Measurements from ENCODE around the gene GRPEL1.

Gene GRPEL1

DNA sequence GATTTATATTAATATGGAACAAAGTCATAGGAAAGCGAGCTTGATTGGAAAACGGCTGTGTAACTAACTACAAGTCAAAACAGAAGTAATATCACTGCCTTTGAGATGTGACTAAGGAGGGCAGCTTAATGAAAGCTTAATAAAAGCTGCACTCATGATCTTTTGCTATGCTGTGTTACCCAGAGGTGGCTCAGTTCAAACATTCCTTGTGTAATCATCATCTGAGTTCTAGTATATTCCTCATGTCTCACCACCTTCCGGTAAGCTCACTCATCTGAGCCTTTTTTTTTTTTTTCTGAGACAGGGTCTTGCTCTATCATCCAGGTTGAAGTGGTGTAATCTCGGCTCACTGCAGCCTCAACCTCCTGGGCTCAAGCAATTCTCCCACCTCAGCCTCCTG is 5.0 kb downstream of the GRPEL1 start:
- no peak for DNase-seq

DNA sequence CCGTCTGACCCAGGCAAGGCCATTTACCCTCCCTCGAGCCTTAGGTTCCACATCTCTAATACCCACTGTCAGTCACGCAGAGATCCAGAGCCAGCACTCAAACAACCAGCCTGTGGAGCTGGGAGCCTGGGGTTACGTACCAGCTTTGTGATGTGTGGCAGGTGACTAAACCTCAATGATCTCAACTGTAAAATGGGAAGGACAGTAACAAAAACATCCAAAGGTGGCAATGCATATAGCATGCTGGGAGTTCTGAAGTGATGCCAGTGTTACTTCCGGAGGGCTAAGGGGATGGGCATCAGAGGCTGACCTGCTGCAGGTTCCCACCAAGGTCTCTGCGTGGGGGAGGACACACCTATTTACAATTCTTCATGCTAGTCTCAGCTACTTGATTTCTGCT is 6.0 kb downstream of the GRPEL1 start:
- no peak for DNase-seq

DNA sequence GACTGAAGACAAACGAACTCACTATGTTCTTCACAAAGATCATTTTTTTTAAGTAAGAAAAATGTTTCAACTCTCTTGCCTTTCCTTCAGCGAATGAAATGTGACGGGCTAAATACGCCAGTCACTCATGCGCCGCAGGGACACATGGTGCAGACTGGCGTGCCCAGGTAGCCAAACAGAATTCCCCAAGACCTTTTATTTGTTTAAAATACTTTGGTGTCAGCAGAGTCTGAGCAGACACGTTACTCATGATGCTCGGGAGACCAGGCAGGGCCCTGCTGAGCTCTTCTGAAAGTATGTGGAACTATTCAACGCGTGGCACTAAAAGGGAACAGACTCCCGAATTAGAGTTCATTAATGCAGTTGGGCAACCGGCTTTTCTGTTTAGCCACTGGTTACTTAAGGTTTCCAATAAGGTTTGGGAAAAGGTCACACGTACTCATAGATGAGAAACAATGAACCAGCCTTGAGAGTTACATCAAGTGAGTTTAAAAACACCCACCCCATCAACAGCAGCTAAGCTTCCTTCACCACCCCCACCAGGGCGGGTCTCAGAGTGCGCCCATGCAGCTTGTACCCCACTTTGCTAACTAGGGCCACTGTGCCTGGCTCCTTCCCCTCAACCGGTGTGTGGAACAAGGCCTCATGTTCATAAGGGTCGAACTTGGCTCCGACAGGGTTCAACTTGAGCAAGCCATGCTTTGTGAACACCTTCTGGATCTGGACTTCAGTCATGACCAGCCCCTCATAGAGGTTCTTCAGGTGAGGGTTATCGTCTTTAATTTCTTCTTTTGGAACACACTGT is 7.3 kb downstream of the GRPEL1 start:
- no peak for DNase-seq

DNA sequence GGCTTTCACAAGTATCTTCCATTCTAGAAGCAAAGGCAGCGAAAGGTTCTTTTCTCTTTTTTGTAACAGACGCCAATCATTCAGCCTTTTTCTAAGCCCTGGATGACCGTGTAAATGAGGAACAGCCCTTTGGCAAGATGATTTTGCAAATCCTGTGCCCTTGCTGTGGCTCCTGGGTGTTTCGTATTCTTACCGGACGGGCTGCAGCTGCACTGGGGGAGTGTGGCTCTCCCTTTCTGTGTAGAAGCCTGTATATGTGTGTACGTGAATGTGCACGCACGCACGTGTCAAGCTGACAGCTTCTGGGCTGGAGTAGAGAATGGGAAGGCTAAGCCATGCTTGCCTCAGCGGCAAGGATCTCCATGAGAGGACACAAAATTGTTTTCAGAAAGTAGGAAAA is 8.2 kb downstream of the GRPEL1 start:
- no peak for DNase-seq

DNA sequence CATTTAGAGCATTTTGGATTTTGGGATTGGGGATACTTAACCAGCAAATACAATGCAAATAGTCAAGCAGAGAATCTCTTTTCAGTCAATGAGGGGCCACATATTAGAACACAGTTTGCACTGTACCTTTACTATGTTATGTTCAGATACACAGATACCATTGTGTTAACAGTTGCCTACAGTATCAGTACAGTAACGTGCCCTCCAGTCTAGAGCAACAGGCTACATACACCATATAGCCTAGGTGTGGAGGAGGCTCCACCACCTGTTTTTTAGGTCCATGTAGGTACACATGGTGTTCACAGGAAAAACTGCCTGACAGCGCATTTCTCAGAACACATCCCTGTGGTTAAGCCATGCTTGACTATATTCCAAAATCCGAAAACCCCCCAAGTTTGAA is 9.1 kb downstream of the GRPEL1 start:
- DNase-seq: no peak

DNA sequence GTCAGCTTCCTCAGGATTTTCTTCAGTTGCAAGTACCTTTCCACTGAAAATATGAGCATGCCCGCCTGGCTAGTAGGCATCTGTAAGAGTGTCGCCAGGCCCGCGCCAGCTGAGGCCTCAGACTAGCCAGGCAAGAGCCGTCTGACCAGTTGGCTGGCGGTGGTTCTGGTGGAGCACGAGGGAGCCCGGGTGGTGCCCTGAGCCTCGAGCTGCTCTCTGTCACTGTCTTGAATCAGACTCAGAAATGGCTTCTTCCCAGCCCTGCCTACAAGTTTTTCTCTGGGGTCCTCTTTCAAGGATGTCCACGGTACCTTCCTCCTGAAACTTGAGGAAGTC is 11.9 kb downstream of the GRPEL1 start:
- DNase-seq: no peak

DNA sequence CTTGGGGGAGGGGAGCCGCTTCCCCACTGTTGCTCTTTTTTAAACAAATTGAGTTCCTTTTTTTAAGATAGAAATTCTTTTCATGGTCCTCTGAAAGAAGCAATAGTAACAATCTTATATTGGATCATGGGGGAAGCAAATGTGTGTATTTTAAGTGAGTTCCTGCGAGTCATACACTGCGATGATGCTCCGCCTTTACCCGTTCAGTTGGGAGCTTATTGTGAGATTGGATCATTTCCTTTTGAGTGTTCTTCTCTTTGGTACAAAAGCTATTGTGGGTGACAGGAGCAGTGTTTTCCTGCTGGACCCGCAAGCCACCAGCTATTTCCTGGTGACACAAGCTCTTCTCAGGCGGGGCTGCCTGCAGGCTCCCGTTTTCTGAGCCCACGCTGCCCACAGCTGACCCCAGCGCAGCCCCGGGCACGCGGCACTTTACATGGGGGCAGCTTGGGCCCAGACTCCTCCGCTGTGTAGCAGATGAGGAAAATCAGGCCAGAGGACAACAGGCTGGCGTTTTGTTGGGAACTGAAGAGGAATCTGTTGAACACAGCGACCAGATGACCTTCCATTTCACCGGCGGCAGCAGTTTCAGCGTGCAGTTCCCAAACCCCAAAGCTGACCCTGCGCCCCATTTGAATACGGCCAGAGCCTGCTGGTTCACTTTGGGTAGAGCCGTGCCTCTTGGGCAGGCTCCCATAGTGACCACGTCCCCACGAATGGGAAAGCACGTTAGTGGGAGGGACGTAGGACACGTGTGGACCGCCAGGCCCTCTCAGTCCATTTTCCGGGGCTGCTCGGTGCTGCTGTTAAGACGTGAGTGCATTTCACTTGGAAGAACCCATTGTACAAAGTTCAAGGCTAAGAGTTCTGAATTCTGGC is 12.5 kb downstream of the GRPEL1 start:
- DNase-seq: no peak

DNA sequence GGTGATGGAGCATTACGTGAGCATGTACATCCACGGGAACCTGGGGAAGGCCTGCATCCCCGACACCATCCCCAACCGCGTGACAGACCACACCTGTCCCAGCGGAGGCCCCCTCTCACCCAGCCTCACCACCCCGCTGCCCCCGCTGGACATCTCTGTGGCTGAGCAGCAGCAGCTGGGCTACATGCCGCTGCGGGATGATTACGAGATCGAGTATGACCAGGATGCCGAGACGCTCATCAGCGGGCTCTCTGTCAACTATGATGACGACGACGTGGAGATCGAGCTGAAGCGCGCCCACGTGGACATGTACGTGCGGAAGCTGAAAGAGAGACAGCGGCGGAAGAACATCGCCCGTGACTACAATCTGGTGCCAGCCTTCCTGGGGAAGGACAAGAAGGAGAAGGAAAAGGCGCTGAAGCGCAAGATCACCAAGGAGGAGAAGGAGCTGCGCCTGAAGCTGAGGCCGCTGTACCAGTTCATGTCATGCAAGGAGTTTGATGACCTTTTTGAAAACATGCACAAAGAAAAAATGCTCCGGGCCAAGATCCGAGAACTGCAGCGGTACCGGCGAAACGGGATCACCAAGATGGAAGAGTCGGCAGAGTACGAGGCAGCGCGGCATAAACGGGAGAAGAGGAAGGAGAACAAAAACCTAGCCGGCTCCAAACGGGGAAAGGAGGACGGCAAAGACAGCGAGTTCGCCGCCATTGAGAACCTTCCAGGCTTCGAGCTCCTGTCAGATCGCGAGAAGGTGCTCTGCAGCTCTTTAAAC is 13.6 kb downstream of the GRPEL1 start:
- DNase-seq: no peak

DNA sequence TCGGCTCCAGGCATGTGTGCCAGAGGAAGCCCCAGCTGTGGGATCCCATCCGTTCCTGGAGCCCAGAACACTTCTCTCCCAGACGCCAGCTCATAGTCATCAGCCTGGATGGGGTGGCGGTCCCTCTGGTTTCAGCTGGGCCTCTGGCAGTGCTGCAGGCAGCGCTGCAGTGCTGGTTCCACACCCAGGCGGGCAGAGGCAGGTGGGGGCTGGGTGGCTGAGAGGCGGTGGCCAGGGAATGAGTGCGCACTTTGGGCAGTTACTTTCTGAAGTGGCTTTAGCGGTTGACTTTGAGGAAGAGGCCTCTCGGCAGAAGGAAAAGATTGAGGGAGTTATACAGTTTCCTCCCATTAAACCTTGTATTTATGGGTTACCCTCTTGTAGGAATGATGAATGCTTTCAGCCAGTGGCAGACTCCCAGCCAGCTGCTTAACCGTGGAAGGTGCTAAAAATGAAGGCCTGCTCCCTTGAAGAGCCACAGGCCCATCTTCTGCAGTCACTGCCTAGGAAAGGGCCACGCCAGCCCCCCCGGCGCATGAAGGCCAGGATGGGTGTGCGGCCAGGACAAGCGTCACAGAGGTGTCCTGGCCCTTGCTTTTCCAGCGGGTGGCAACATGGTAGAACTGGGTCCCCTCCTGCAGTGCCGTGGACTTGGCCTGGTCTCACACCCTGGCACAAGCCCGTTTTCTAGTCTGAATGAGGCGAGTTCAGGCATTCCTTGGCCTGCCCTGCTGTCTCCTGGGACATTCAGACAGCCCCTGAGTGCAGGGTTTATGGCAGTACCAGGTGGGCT is 14.7 kb downstream of the GRPEL1 start:
- DNase-seq: no peak

DNA sequence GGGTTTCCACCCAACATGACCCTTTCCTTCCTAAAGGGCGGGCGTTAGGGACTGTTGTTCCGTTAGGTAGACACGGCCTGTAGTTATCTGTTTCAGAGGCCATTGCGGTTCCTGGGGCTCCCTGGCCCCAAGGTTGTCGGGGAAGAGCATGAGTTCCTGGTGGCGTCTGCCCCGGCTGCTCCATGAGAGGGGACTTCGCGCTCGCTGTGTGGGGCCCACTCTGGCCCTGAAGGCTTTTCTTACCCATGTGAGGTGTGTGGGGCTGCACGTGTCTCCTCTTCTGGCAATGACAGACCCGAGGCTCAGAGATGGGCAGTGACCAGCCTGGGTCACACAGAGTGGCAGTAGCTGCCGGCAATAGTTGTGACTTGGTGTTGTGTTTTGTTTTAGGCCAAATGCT is 15.6 kb downstream of the GRPEL1 start:
- no peak for DNase-seq

DNA sequence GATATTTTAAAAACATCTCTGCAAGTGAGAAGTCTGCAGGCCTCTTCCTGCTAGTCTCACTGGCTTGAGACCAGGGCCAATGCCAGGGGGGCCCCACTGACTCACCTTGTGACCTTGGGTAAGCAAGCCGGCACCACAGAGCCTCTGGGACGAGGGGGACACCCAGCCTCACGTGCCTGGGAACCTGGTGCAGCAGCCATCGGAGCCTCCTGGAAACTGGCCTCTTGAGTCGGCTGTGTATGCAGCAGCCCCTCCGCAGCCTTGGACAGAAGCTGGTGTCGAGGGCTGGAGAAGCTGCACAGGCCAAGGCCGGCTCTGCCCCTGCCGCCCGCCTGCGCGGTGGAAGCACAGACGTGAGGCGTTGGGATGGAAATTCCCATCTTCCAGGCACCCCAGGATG is 16.0 kb downstream of the GRPEL1 start:
- no peak for DNase-seq

DNA sequence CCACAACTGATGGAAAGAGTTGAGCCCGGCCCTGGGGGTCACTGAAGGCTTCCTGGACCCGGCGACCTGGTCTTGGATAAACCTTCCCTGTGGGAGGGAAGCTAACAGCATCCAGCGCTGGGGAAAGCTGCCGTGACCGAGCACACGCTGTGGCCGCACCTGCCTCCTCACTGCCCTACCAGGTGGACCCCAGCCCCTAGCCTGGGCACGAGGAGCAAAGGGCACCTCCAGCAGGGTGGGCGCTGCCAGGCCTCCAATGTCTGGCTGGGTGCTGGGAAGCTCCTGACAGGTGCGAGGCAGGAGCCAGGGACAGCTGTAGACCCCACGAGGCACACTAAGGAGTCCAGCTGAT is 16.7 kb downstream of the GRPEL1 start:
- no peak for DNase-seq

DNA sequence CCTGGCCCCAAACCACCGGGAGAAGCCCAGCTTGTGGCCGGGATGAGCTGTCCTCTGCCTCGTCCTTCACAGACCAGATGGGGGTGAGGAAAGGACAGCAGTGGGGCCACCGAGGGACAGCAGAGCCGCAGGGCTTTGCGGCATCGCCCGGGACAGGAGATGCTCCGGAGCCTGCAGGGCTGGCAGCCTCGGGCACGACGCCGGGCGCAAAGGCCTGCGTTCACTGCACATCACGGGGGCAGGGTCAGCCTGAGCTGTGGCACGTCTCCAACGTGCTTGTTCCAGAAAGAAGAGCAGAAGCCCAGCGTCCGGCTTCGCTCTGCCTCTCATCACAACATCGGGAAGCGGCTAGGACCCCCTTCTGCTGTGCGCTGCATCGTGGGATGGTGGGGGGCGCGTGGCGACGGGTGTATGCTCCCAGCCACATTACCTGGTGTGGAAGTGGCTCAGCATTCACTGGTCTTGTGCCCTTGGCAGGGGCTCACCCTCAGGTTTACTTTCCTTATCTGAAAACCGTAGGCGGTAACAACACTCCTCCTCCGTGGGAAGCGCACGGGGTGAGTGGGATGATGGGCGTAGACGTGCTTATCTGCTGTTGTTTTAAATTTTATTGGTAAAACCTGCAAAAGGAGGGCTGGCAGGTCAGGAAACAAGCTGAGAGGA is 17.3 kb downstream of the GRPEL1 start:
- no peak for DNase-seq

DNA sequence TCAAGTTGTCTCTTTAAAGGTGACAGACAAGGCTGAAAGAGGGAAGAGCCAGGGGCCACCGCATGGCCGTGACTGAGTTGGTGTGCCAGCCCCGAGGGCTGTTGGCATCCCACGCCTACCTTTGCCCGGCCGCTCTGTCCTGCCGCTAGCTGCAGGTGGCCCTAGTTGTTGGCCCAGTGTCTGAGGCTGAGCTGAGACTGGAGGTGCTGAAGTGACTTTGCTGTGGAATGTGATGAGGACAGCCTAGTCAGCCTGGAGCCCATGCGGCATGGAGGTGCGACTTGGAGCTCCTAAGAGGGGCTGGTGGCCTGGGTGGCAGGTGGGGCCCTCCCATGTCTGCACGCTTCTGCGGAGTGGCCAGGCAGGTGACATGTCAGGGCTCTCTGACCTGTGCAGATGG is 18.1 kb downstream of the GRPEL1 start:
- DNase-seq: no peak

DNA sequence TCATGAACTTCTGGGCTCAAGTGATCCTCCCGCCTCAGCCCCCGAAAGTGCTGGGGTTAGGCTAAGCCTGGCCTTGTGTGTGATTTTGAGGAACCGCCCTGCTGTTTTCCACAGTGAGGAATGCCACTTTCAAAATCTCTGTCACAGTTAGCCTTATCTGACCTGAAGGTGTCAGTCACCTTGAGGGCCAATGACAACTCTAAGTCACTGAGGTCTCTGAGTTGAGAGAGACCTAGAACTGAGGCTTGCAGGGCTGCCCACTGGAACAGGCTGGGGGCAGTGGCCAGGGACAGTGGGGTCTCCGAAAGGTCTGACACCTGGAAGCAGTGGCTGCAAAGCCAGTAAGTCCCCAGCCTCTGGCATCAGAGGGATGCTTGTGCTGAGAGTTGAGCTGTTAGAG is 18.6 kb downstream of the GRPEL1 start:
- no peak for DNase-seq

DNA sequence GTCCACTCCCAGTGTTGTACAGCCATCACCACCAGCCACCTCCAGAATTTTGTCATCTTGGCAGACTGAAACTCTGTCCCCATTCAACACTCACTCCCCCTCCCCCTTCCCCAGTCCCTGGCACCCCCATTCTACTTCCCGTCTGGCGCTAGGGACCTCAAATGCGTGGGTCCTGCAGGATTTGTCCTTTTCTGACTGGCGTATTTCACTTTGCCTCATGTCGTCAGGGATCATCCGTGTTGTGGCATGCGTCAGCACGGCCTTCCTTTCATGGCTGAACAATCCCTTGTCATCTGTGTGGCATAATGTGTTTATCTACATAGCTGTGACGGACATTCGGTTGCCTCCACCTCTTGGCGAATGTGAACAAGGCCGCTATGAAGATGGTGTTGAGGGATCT is 19.2 kb downstream of the GRPEL1 start:
- DNase-seq: no peak

DNA sequence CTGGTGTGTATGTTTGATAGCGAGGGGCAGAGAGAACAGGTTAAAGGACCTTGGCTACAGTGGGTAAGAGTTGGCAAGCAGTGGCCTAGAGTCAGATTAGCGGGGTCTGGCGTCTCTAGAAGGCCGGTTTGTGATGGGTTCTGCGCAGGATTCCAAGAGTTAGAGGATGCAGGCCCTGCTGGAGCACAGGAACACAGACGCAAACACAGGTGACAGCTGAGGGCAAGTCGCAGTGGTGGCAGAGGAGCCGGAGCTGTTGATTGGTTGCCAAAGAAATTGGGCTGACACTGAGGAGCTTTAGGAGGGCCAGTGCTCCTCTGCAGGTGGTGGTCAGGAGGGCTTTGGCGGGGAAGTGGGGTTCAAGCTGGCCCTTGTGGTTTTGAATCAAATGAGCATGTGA is 20.9 kb downstream of the GRPEL1 start:
- no peak for DNase-seq

DNA sequence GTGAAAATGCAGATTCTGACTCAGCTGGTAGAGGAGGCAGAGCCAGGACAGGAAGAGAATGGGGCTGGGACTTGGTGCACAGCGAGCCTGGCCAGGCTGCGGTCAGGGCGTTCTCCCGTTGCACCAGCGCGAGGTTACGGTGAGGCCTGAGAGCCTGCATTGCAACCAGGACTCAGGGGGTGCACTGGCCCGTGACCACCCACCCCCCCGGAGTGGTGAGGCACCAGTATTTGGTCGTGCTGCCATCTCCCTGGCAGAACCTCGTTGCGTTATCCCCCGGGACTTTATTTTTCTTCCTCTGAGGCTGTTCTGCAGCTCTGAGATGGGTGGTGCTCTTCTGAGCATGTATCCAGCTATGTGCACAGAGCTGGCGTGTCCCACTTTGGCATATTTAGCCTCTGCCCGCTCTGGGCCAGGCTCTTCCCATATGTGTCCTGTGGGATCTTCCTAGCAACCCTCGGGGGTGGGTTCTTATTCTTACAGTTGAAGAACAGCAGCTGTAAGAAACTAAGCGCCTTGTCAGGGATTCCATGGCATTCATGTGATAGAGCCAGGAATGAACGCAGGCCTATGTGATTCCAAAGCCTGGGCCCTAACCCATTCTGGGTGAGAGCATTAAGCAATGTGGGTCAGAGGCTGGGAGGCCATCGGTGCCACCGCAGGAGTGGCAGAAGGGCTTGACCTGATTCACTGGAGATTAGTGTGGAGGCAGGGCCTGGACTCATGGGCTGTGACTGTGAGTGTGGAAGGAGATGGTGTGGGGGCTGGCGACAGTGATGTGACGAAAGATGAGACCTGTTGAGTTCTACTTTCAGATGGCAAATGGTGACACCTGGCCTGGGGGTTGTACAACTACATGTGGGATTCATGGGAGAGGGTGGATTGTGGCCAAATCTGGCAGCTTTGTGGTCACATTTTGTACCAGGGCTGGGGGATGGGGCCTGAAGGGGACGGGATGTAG is 21.6 kb downstream of the GRPEL1 start:
- DNase-seq: no peak

DNA sequence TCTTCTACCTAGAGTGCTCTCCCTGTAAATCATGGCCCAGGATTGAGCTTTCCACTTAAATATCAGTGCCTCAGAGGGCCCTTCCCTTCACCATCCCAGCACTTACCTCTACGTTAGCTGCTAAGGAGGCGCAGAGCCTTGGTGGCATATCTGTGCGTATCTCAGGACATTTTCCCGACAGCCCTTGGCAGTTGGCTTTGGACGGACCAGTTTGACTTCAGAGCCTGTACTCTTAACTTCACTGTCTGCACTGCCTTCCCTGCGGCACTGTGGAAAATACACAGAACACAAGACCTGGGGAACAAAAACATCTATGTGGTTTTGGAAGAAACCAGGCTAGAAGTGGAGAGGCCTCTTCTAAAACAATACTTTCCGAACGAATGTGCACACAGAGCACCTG is 22.3 kb downstream of the GRPEL1 start:
- DNase-seq: no peak

DNA sequence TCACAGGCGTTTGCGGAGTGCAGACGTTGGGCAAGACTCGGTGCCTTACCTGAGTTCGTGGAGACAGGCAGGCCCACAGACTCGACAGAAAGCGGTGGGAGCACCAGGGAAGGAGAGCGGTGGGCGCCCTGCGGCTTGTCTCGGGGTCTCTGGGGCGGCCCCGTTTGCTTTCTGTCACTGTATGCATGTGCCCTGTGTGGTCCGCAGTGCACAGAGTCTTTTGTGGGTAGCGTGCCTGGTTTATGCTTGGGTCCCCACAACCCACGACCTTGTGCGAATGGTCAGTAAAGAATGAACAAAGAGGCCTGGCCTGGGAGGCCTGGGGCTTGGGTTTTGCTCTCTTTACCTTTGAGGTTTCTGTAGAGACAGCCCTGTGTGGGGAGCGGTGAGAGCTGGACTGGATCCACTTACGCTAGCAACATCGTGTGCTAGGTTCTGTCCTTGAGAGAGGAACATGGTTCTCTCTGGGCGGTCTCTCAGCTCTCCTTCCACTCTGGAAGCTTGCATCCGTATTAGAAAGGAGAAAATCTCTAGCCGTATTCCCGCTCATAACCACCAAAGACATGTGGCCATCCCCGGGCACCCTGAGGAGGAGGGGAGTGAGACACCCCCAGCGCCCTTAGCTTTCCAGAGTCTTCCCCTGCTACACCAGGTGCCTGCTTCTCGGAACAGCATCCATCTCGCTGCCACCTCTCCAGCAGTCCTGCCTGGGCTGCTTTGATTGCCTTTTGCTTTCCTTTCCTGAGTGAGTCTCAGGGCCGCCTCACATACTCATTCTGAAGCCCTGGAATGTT is 23.5 kb downstream of the GRPEL1 start:
- DNase-seq: no peak

All from stimulated activated naive CD4-positive, alpha-beta T cell (primary cell).